ENCODE results near the gene CHRNE.

Gene CHRNE

GRCh38 chr17:4893272-4893671, 9.6 kb downstream of the CHRNE start:
- Histone ChIP-seq H3K9me3 (replicated peaks; ENCODE audit: low read length) (no peaks in the 10 kb centered on the region), H3K36me3 (ENCODE audit: insufficient read depth, low read length) (peaks cover 61% of the 10 kb centered on the region), H3K4me2 (ENCODE audit: low read length) (no peak overlapping the region), H3K4me3 (ENCODE audit: low read length) (no peak overlapping the region), H3K27me3 (ENCODE audit: control insufficient read depth, insufficient read depth, low read length) (no peaks in the 10 kb centered on the region), H3K4me1 (ENCODE audit: control insufficient read depth, insufficient read depth, low read length) (no peaks in the 10 kb centered on the region), H3K9ac (ENCODE audit: low read depth, low read length) (no peak overlapping the region)

- Histone ChIP-seq H3K9ac (ENCODE audit: low read depth, low read length) (no peak overlapping the region), H3K27me3 (ENCODE audit: control insufficient read depth, insufficient read depth, low read length) (no peaks in the 10 kb centered on the region), H3K4me2 (ENCODE audit: low read length) (no peak overlapping the region), H3K4me3 (ENCODE audit: low read length) (no peak overlapping the region), H3K4me1 (ENCODE audit: control insufficient read depth, insufficient read depth, low read length) (no peaks in the 10 kb centered on the region), H3K9me3 (replicated peaks; ENCODE audit: low read length) (no peaks in the 10 kb centered on the region), H3K36me3 (ENCODE audit: insufficient read depth, low read length) (peaks cover 62% of the 10 kb centered on the region)
Observed at GRCh38 chr17:4892499-4893221, 10.2 kb downstream of the CHRNE start.

GRCh38 chr17:4891411-4892410, 11.2 kb downstream of the CHRNE start:
- H3K9ac ChIP-seq (ENCODE audit: low read depth, low read length): no peak overlapping the region
- no peaks in the 10 kb centered on the region for H3K27me3 ChIP-seq (ENCODE audit: control insufficient read depth, insufficient read depth, low read length)
- H3K4me2 ChIP-seq (ENCODE audit: low read length): no peak overlapping the region
- H3K4me1 ChIP-seq (ENCODE audit: control insufficient read depth, insufficient read depth, low read length): no peaks in the 10 kb centered on the region
- H3K36me3 ChIP-seq (ENCODE audit: insufficient read depth, low read length): peaks cover 63% of the 10 kb centered on the region
- no peaks in the 10 kb centered on the region for H3K9me3 ChIP-seq (replicated peaks; ENCODE audit: low read length)
- H3K4me3 ChIP-seq (ENCODE audit: low read length): no peak overlapping the region

GRCh38 chr17:4887581-4887980, 15.3 kb downstream of the CHRNE start:
- no peak overlapping the region for H3K4me2 ChIP-seq (ENCODE audit: low read length)
- H3K36me3 ChIP-seq (ENCODE audit: insufficient read depth, low read length): peaks cover 45% of the 10 kb centered on the region
- no peak overlapping the region for H3K9ac ChIP-seq (ENCODE audit: low read depth, low read length)
- no peaks in the 10 kb centered on the region for H3K9me3 ChIP-seq (replicated peaks; ENCODE audit: low read length)
- H3K4me1 ChIP-seq (ENCODE audit: control insufficient read depth, insufficient read depth, low read length): no peaks in the 10 kb centered on the region
- H3K27me3 ChIP-seq (ENCODE audit: control insufficient read depth, insufficient read depth, low read length): no peaks in the 10 kb centered on the region
- no peak overlapping the region for H3K4me3 ChIP-seq (ENCODE audit: low read length)

- Histone ChIP-seq H3K27me3 (ENCODE audit: control insufficient read depth, insufficient read depth, low read length) (no peaks in the 10 kb centered on the region), H3K4me1 (ENCODE audit: control insufficient read depth, insufficient read depth, low read length) (no peaks in the 10 kb centered on the region), H3K36me3 (ENCODE audit: insufficient read depth, low read length) (peaks cover 50% of the 10 kb centered on the region), H3K9ac (ENCODE audit: low read depth, low read length) (no peak overlapping the region), H3K4me3 (ENCODE audit: low read length) (no peak overlapping the region), H3K9me3 (replicated peaks; ENCODE audit: low read length) (no peaks in the 10 kb centered on the region), H3K4me2 (ENCODE audit: low read length) (no peak overlapping the region)
Observed at GRCh38 chr17:4886830-4887229, 16.1 kb downstream of the CHRNE start.

- peaks cover 39% of the 10 kb centered on the region for H3K36me3 ChIP-seq (ENCODE audit: insufficient read depth, low read length)
- H3K4me1 ChIP-seq (ENCODE audit: control insufficient read depth, insufficient read depth, low read length): no peaks in the 10 kb centered on the region
- no peak overlapping the region for H3K9ac ChIP-seq (ENCODE audit: low read depth, low read length)
Observed at GRCh38 chr17:4884489-4884888, 18.4 kb downstream of the CHRNE start.

GRCh38 chr17:4881761-4882555, 20.9 kb downstream of the CHRNE start:
- no peak overlapping the region for H3K9ac ChIP-seq (ENCODE audit: low read depth, low read length)
- no peaks in the 10 kb centered on the region for H3K27me3 ChIP-seq (ENCODE audit: control insufficient read depth, insufficient read depth, low read length)
- peaks cover 33% of the 10 kb centered on the region for H3K36me3 ChIP-seq (ENCODE audit: insufficient read depth, low read length)
- H3K4me2 ChIP-seq (ENCODE audit: low read length): no peak overlapping the region
- no peak overlapping the region for H3K4me3 ChIP-seq (ENCODE audit: low read length)
- no peaks in the 10 kb centered on the region for H3K9me3 ChIP-seq (replicated peaks; ENCODE audit: low read length)
- no peaks in the 10 kb centered on the region for H3K4me1 ChIP-seq (ENCODE audit: control insufficient read depth, insufficient read depth, low read length)

More at GRCh38 chr17:4884489-4884888, 18.4 kb downstream of the CHRNE start:
- Histone ChIP-seq H3K4me3 (ENCODE audit: low read length) (no peak overlapping the region), H3K9me3 (replicated peaks; ENCODE audit: low read length) (no peaks in the 10 kb centered on the region), H3K27me3 (ENCODE audit: control insufficient read depth, insufficient read depth, low read length) (no peaks in the 10 kb centered on the region), H3K4me2 (ENCODE audit: low read length) (no peak overlapping the region)

GRCh38 chr17:4880857-4881256, 22.0 kb downstream of the CHRNE start:
- no peaks in the 10 kb centered on the region for H3K9me3 ChIP-seq (replicated peaks; ENCODE audit: low read length)
- no peak overlapping the region for H3K9ac ChIP-seq (ENCODE audit: low read depth, low read length)
- peaks cover 22% of the 10 kb centered on the region for H3K36me3 ChIP-seq (ENCODE audit: insufficient read depth, low read length)
- no peaks in the 10 kb centered on the region for H3K4me1 ChIP-seq (ENCODE audit: control insufficient read depth, insufficient read depth, low read length)
- H3K4me2 ChIP-seq (ENCODE audit: low read length): no peak overlapping the region
- H3K27me3 ChIP-seq (ENCODE audit: control insufficient read depth, insufficient read depth, low read length): no peaks in the 10 kb centered on the region
- no peak overlapping the region for H3K4me3 ChIP-seq (ENCODE audit: low read length)

- H3K9me3 ChIP-seq (replicated peaks; ENCODE audit: low read length): no peaks in the 10 kb centered on the region
- no peaks in the 10 kb centered on the region for H3K4me1 ChIP-seq (ENCODE audit: control insufficient read depth, insufficient read depth, low read length)
- no peak overlapping the region for H3K4me3 ChIP-seq (ENCODE audit: low read length)
- H3K36me3 ChIP-seq (ENCODE audit: insufficient read depth, low read length): peaks cover 16% of the 10 kb centered on the region
- no peak overlapping the region for H3K4me2 ChIP-seq (ENCODE audit: low read length)
- no peaks in the 10 kb centered on the region for H3K27me3 ChIP-seq (ENCODE audit: control insufficient read depth, insufficient read depth, low read length)
- no peak overlapping the region for H3K9ac ChIP-seq (ENCODE audit: low read depth, low read length)
Observed at GRCh38 chr17:4879601-4880000, 23.3 kb downstream of the CHRNE start.

GRCh38 chr17:4877089-4877488, 25.8 kb downstream of the CHRNE start:
- Histone ChIP-seq H3K4me2 (ENCODE audit: low read length) (no peak overlapping the region), H3K4me1 (ENCODE audit: control insufficient read depth, insufficient read depth, low read length) (no peaks in the 10 kb centered on the region), H3K36me3 (ENCODE audit: insufficient read depth, low read length) (peaks cover 5% of the 10 kb centered on the region), H3K9ac (ENCODE audit: low read depth, low read length) (no peak overlapping the region), H3K9me3 (replicated peaks; ENCODE audit: low read length) (no peaks in the 10 kb centered on the region), H3K27me3 (ENCODE audit: control insufficient read depth, insufficient read depth, low read length) (no peaks in the 10 kb centered on the region), H3K4me3 (ENCODE audit: low read length) (no peak overlapping the region)

- no peaks in the 10 kb centered on the region for H3K9me3 ChIP-seq (replicated peaks; ENCODE audit: low read length)
- no peak overlapping the region for H3K4me3 ChIP-seq (ENCODE audit: low read length)
Observed at GRCh38 chr17:4872786-4873185, 30.1 kb downstream of the CHRNE start.

More at GRCh38 chr17:4872786-4873185, 30.1 kb downstream of the CHRNE start:
- Histone ChIP-seq H3K27me3 (ENCODE audit: control insufficient read depth, insufficient read depth, low read length) (no peaks in the 10 kb centered on the region), H3K36me3 (ENCODE audit: insufficient read depth, low read length) (no peaks in the 10 kb centered on the region), H3K4me2 (ENCODE audit: low read length) (no peak overlapping the region), H3K9ac (ENCODE audit: low read depth, low read length) (no peak overlapping the region), H3K4me1 (ENCODE audit: control insufficient read depth, insufficient read depth, low read length) (no peaks in the 10 kb centered on the region)
